ENCODE data around the gene ELP5.

- TF ChIP-seq CTCF (IDR thresholded peaks at IDR 0.05) (peak; percentile 54), EZH2 (IDR thresholded peaks at IDR 0.05; ENCODE audit: borderline replicate concordance, insufficient read depth, low read depth, low read length, poor library complexity, severe bottlenecking) (no peak)
These were observed 31.3 kb upstream of the ELP5 start for GRCh38 chr17:7220593-7221277.

All from B cell (primary cell).